ENCODE measurements around the gene RAB12. TPM values are rescaled to one million over a fixed set of nuclear protein-coding genes. Genes with fewer than 3 reads are reported as not detected.
"Not testable (repeated sequence)": the region's sequence is repeated elsewhere in the genome, so short reads cannot be mapped to it uniquely, and the experiment has no call there.

RAB12 gene, protein sequence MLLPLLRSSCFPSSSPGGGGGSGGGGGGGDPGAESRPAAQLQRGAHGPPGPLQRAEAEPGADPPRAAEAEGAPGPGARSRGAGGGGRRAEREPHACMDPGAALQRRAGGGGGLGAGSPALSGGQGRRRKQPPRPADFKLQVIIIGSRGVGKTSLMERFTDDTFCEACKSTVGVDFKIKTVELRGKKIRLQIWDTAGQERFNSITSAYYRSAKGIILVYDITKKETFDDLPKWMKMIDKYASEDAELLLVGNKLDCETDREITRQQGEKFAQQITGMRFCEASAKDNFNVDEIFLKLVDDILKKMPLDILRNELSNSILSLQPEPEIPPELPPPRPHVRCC
- total RNA-seq (2012; rRNA removed): 39.5 and 40.2 TPM in 2 replicates

- Histone ChIP-seq H3K36me3 (ENCODE audit: insufficient read depth, low read length) (peaks cover 7% of the 10 kb centered on the region), H3K9me3 (replicated peaks; ENCODE audit: low read length) (no peaks in the 10 kb centered on the region), H3K9ac (ENCODE audit: low read depth, low read length) (peak within 1 kb of the TSS; percentile 93), H3K4me2 (ENCODE audit: low read length) (peak within 1 kb of the TSS; percentile 90), H3K27me3 (ENCODE audit: control insufficient read depth, insufficient read depth, low read length) (no peaks in the 10 kb centered on the region), H3K4me1 (ENCODE audit: control insufficient read depth, insufficient read depth, low read length) (peaks cover 27% of the 10 kb centered on the region), H3K4me3 (ENCODE audit: low read length) (peak within 1 kb of the TSS; percentile 90)
These were observed at the start of gene RAB12 for GRCh38 chr18:8608795-8609658. RAB12 (plus strand) TSS chr18:8609437; CDS start chr18:8609440, 3 bp downstream.

DNA sequence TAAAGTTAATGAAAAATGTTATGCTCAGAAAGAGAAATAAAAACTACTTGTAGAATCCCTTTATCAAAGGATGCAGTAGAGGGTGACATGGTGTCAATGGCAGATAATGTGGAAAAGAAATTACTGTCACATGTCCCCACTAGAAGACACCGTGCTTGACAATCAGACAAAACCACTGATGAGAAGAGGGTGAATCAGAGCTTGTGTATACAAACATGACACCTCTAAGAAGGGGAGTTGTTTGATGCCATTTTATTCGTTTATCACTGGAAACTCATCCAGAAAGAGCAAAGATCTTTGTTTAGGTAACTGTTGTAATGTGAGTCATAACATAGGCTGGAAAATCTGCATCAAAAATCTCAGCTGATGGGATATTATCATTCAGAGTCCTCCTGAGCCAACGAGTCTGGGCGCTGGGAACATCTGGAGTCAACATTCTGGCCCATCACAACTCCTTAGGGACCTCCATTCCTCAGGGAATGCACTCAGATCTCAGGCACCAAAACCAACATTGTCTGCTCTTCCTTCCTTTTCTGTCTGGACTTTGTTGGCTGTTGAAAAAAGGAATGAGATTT lies 49.5 kb upstream of the RAB12 start:
- no peak overlapping the region for H3K4me3 ChIP-seq (ENCODE audit: low read length)
- H3K9me3 ChIP-seq (replicated peaks; ENCODE audit: low read length): no peaks in the 10 kb centered on the region
- no peaks in the 10 kb centered on the region for H3K4me1 ChIP-seq (ENCODE audit: control insufficient read depth, insufficient read depth, low read length)
- peaks cover 14% of the 10 kb centered on the region for H3K27me3 ChIP-seq (ENCODE audit: control insufficient read depth, insufficient read depth, low read length)
- no peak overlapping the region for H3K4me2 ChIP-seq (ENCODE audit: low read length)
- no peak overlapping the region for H3K9ac ChIP-seq (ENCODE audit: low read depth, low read length)
- H3K36me3 ChIP-seq (ENCODE audit: insufficient read depth, low read length): no peaks in the 10 kb centered on the region

DNA sequence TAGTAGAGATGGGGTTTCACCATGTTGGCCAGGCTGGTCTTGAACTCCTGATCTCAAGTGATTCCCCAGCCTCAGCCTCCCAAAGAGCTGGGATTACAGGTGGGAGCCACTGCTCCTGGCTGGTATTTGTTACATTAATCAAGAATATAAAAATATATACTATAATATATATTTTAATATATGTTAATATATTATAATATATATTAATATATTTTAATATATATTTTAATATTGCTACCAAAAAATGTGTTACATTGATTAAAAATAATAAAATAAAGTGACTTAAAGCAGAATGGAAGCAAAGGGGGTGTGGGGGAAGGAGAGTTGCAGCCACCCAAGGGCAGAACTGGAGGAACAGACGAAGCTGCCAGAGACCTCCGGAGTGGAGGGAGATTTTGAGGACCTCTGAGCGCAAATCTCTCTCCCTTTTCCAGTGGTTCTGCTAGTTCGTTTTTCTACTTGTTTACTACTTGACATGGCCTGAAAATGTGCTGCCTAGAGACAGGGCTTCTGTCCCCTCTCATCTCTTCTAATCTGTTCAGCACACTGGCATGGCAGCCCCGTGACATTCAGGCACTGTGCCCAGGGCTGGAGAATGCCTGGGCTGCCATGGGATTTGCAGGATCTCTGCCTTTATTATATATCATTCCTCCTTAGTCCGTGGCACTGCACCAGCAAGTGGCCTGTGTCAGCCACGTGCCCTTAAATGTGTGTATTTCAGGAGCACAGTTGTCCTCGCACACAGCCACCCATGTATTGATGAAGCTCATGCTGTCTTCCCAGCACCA lies 47.9 kb upstream of the RAB12 start:
- Histone ChIP-seq H3K36me3 (ENCODE audit: insufficient read depth, low read length) (no peaks in the 10 kb centered on the region), H3K9me3 (replicated peaks; ENCODE audit: low read length) (no peaks in the 10 kb centered on the region), H3K9ac (ENCODE audit: low read depth, low read length) (no peak overlapping the region), H3K4me2 (ENCODE audit: low read length) (no peak overlapping the region), H3K4me3 (ENCODE audit: low read length) (no peak overlapping the region), H3K27me3 (ENCODE audit: control insufficient read depth, insufficient read depth, low read length) (peaks cover 14% of the 10 kb centered on the region), H3K4me1 (ENCODE audit: control insufficient read depth, insufficient read depth, low read length) (no peaks in the 10 kb centered on the region)

DNA sequence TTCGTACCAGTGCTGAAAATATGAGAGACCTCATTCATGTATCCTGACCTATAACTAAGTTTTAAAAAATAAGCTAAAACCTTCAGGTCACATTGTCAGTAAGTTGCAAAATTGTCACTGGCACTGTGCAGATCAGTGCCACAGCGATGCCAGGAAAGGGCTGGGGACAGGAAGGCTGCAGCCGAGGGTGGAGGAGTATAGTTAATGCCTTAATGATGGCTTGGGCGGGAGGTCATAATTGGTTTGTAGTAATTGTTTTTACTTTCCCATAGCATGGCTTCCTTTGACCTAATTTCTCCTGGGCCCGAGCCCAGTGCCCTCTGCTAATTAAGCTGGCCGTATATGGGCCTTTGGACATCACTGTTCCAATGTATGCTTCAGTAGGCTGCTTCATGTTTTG lies 47.2 kb upstream of the RAB12 start:
- Histone ChIP-seq H3K27me3 (ENCODE audit: control insufficient read depth, insufficient read depth, low read length) (peaks cover 9% of the 10 kb centered on the region), H3K9ac (ENCODE audit: low read depth, low read length) (no peak overlapping the region), H3K36me3 (ENCODE audit: insufficient read depth, low read length) (no peaks in the 10 kb centered on the region), H3K4me3 (ENCODE audit: low read length) (no peak overlapping the region), H3K9me3 (replicated peaks; ENCODE audit: low read length) (no peaks in the 10 kb centered on the region), H3K4me2 (ENCODE audit: low read length) (no peak overlapping the region), H3K4me1 (ENCODE audit: control insufficient read depth, insufficient read depth, low read length) (no peaks in the 10 kb centered on the region)

DNA sequence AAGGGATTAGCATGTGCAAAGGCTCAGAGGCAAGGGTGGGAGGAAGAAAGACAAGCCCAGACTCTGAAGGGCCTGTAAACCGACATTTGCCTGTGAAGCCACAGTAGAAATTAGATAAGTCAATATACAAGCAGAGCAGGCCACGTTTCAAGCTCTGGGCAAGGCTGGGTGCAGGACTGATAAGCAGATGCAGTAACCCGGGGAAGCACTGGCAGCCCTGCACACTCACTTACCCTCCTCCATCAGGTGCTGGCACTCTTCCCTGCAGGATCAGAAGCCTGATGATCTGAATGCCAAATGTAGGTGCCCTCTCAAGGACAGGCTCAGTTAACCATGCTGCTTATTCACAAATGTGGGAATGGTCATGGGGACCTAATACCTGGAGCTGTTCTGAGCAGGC lies 46.3 kb upstream of the RAB12 start:
- Histone ChIP-seq H3K4me1 (ENCODE audit: control insufficient read depth, insufficient read depth, low read length) (no peaks in the 10 kb centered on the region), H3K9ac (ENCODE audit: low read depth, low read length) (no peak overlapping the region), H3K9me3 (replicated peaks; ENCODE audit: low read length) (no peaks in the 10 kb centered on the region), H3K36me3 (ENCODE audit: insufficient read depth, low read length) (no peaks in the 10 kb centered on the region), H3K4me2 (ENCODE audit: low read length) (no peak overlapping the region), H3K4me3 (ENCODE audit: low read length) (no peak overlapping the region), H3K27me3 (ENCODE audit: control insufficient read depth, insufficient read depth, low read length) (peaks cover 9% of the 10 kb centered on the region)

GRCh38 chr18:8571399-8571798 lies 37.8 kb upstream of the RAB12 start:
- H3K4me3 ChIP-seq (ENCODE audit: low read length): no peak overlapping the region
- H3K9me3 ChIP-seq (replicated peaks; ENCODE audit: low read length): no peaks in the 10 kb centered on the region
- H3K4me2 ChIP-seq (ENCODE audit: low read length): no peak overlapping the region
- no peaks in the 10 kb centered on the region for H3K36me3 ChIP-seq (ENCODE audit: insufficient read depth, low read length)
- H3K4me1 ChIP-seq (ENCODE audit: control insufficient read depth, insufficient read depth, low read length): no peaks in the 10 kb centered on the region
- no peaks in the 10 kb centered on the region for H3K27me3 ChIP-seq (ENCODE audit: control insufficient read depth, insufficient read depth, low read length)
- no peak overlapping the region for H3K9ac ChIP-seq (ENCODE audit: low read depth, low read length)

DNA sequence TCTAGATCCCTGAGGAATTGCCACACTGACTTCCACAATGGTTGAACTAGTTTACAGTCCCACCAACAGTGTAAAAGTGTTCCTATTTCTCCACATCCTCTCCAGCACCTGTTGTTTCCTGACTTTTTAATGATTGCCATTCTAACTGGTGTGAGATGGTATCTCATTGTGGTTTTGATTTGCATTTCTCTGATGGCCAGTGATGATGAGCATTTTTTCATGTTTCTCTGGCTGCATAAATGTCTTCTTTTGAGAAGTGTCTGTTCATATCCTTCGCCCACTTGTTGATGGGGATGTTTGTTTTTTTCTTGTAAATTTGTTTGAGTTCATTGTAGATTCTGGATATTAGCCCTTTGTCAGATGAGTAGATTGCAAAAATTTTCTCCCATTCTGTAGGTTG lies 35.5 kb upstream of the RAB12 start:
- H3K9me3 ChIP-seq (replicated peaks; ENCODE audit: low read length); H3K4me3 ChIP-seq (ENCODE audit: low read length); H3K9ac ChIP-seq (ENCODE audit: low read depth, low read length); H3K27me3 ChIP-seq (ENCODE audit: control insufficient read depth, insufficient read depth, low read length); H3K36me3 ChIP-seq (ENCODE audit: insufficient read depth, low read length); H3K4me1 ChIP-seq (ENCODE audit: control insufficient read depth, insufficient read depth, low read length); H3K4me2 ChIP-seq (ENCODE audit: low read length): not testable (repeated sequence)

DNA sequence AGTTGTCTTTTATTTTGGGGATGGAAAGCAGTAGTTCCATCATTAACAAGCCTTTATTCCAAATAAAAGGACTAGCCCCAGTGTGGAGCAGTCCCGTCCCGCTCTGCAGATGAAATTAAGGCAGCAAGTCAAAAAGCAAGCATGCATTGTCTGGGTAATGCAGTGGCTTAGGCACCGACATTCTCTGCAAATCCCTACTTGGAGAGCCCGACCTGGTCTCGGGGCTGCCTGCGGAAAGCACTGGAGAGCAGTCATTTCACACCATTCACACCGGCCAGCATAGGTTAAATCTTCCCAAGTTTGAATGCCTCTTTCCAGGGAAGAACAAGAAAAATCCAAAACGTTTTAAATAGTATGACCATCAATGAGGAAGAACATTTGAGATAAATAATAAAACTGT lies 24.4 kb upstream of the RAB12 start:
- no peak overlapping the region for H3K4me2 ChIP-seq (ENCODE audit: low read length)
- no peaks in the 10 kb centered on the region for H3K36me3 ChIP-seq (ENCODE audit: insufficient read depth, low read length)
- H3K27me3 ChIP-seq (ENCODE audit: control insufficient read depth, insufficient read depth, low read length): peaks cover 53% of the 10 kb centered on the region
- no peak overlapping the region for H3K4me3 ChIP-seq (ENCODE audit: low read length)
- H3K4me1 ChIP-seq (ENCODE audit: control insufficient read depth, insufficient read depth, low read length): no peaks in the 10 kb centered on the region
- no peaks in the 10 kb centered on the region for H3K9me3 ChIP-seq (replicated peaks; ENCODE audit: low read length)
- H3K9ac ChIP-seq (ENCODE audit: low read depth, low read length): no peak overlapping the region

DNA sequence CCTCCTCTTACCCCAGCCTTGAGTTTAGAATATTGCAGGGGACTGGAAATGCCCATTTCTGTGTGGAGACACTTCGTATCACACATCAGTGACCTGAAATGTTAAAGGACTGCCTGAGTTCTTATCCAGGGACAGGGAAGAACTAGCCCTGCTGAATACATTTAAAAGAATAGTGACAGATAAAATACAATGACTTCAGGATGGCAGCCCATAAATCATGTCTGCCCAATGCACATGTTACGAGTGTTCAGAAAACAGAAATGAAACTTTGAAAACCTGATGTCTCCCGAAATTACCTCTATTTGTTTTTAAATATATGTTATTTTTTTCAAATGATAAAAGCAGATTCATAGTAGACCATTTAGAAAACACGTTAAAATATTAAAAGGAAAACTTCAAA lies 22.3 kb upstream of the RAB12 start:
- Histone ChIP-seq H3K36me3 (ENCODE audit: insufficient read depth, low read length) (no peaks in the 10 kb centered on the region), H3K4me1 (ENCODE audit: control insufficient read depth, insufficient read depth, low read length) (no peaks in the 10 kb centered on the region), H3K27me3 (ENCODE audit: control insufficient read depth, insufficient read depth, low read length) (peaks cover 52% of the 10 kb centered on the region), H3K4me3 (ENCODE audit: low read length) (no peak overlapping the region), H3K4me2 (ENCODE audit: low read length) (no peak overlapping the region), H3K9ac (ENCODE audit: low read depth, low read length) (no peak overlapping the region), H3K9me3 (replicated peaks; ENCODE audit: low read length) (no peaks in the 10 kb centered on the region)

GRCh38 chr18:8595445-8595844 lies 13.8 kb upstream of the RAB12 start:
- H3K36me3 ChIP-seq (ENCODE audit: insufficient read depth, low read length): no peaks in the 10 kb centered on the region
- H3K4me3 ChIP-seq (ENCODE audit: low read length): no peak overlapping the region
- H3K27me3 ChIP-seq (ENCODE audit: control insufficient read depth, insufficient read depth, low read length): peaks cover 25% of the 10 kb centered on the region
- H3K9me3 ChIP-seq (replicated peaks; ENCODE audit: low read length): no peaks in the 10 kb centered on the region
- no peaks in the 10 kb centered on the region for H3K4me1 ChIP-seq (ENCODE audit: control insufficient read depth, insufficient read depth, low read length)
- no peak overlapping the region for H3K9ac ChIP-seq (ENCODE audit: low read depth, low read length)
- H3K4me2 ChIP-seq (ENCODE audit: low read length): no peak overlapping the region
